PFSK-1 (cell line): ENCODE results near the gene MYH9.

Source experiments
- POLR2AphosphoS5 ChIP-seq: IDR thresholded peaks from 2 replicates; pipeline ENCODE4 v1.6.1; 2012; ENCODE audit warnings: low read depth, mild to moderate bottlenecking, control low read depth, low read length, moderate library complexity
- REST ChIP-seq, 2 experiments: IDR thresholded peaks; 2 replicates each; pipeline versions ENCODE4 v1.6.1 to v1.8.0; 2011 to 2012; ENCODE audit warnings: low read depth in 2 of 2, low read length in 2 of 2, control low read depth in 1 of 2, inconsistent platforms in 1 of 2, mild to moderate bottlenecking in 1 of 2, moderate library complexity in 1 of 2; ENCODE audit not compliant: insufficient read depth in 1 of 2
- TAF1 ChIP-seq: IDR thresholded peaks from 2 replicates; pipeline ENCODE4 v1.6.1; 2012; ENCODE audit warnings: low read length, control low read depth, borderline replicate concordance; ENCODE audit not compliant: insufficient read depth

- TF ChIP-seq POLR2AphosphoS5 (no peak), TAF1 (no peak), REST (IDR thresholded peaks at IDR 0.05; ENCODE audit: insufficient read depth in 1 of 2, low read depth in 2 of 2, low read length in 2 of 2) (no peak)
Measured at GRCh38 chr22:36284171-36284571, 103.6 kb downstream of the MYH9 start.
